Measurements from ENCODE around the gene SLC38A9.
"Not testable (repeated sequence)": the region's sequence is repeated elsewhere in the genome, so short reads cannot be mapped to it uniquely, and the experiment has no call there.

SLC38A9 gene

DNA sequence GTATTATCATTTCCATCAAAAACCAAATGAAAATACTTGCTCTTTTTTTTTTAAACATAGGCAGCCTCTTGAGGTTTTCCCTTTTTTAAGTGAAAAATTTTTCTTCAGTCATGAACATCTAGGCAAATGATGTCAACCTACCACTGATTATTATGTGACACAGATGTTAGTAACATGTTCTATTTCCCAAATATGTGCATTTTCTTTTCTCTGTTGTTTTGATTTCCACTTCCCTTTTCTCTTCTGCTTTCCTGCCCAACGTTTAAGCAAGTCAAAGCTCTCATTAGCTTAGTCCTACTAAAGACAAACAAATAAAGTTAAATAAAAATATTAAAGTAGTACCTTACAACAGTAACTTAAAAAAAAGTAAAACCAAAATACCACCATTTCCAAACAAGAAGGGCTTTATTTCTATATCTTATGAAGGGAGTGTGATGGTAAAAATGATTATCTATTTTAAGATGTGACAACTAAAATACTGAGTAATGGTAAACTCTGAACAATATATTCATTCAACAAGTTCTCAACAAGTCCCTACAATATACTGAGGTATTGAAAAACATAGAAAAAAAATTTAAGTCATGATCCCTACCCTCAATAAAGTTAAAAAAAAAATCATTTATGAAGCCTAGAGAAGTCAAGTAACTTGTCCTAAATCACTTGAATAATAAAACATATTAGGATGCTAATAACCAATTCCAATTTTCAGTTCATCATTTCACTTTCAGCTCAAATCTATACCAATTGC lies 9.4 kb downstream of the SLC38A9 start:
- no peak for DNase-seq

DNA sequence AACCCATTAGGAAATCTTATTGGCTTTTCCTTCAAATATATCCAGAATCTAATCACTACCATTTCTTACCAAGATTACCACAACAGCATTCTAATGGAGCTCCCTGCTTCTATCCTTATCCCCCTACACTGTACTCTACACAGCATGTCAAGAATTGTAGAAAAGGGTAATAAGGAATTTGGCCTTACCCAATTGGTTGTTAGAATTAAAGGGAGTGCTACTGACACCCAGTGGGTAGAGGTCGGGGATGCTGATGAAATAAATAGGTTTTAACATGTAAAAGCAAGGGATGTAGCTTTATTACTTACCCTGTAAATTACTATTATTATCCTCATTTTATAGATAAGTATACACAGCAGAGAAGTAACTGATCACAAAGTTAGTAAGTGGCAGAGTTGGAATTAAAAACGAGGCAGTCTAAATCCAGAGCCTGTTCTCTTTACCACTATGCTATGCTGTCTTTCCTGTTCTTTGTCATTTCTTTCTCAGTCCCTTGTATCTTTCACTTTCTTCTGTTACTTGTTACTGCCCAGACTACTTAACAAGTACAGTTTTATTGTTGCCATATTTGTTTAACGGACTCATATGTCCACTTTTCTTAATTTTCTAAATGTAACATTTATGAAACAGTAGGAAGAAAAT lies 10.5 kb downstream of the SLC38A9 start:
- no peak for DNase-seq

DNA sequence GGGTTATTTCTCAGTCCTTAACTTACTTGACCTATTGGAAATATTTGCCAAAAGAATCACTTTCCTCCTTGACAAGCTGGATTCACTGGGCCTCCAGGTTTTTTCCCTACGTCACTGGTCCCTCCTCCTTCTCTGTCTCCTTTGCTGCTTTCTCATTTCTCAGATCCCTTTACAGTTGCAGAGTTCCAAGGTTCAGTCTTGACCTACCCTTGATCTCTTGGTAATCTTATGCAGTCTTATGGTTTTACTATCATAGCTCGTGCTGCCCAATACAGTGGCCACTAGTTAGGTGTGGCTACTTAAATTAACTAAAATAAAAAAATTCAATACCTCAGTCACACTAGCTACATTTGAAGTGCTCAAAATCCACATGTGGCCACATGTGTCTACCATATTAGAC lies 11.4 kb downstream of the SLC38A9 start:
- DNase-seq, result no peak

- DNase-seq, result no peak
These were observed 13.0 kb downstream of the SLC38A9 start for GRCh38 chr5:55699041-55699688.

DNA sequence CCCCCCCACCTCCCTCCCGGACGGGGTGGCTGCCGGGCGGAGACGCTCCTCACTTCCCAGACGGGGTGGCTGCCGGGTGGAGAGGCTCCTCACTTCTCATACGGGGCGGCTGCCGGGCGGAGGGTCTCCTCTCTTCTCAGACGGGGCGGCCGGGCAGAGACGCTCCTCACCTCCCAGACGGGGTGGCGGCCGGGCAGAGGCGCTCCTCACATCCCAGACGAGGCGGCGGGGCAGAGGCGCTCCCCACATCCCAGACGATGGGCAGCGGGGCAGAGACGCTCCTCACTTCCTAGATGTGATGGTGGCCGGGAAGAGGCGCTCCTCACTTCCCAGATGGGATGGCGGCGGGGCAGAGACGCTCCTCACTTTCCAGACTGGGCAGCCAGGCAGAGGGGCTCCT lies 15.4 kb downstream of the SLC38A9 start:
- DNase-seq, result not testable (repeated sequence)

- peak; percentile 8 for DNase-seq
These were observed 17.8 kb downstream of the SLC38A9 start for GRCh38 chr5:55694152-55694830.

DNA sequence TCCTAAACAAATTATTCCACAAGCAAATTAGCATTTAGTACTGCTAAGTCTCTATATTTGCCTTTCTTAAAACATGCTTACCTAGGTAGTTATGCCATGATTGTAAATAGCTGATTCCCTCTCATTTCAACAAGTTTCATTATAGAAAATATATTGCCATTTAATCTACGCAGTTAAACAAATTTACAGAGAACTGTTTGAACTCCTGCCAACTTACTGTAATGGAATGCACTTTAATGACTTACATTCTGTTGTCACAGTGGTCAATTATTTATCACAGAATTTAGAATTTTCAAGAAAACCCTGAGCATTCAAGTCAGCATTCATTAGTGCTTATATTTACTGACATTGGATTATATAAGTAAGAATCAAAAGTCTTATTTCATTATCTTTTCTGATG lies 19.6 kb downstream of the SLC38A9 start:
- no peak for DNase-seq

- no peak for DNase-seq
These were observed 20.1 kb downstream of the SLC38A9 start for GRCh38 chr5:55692106-55692417.

DNA sequence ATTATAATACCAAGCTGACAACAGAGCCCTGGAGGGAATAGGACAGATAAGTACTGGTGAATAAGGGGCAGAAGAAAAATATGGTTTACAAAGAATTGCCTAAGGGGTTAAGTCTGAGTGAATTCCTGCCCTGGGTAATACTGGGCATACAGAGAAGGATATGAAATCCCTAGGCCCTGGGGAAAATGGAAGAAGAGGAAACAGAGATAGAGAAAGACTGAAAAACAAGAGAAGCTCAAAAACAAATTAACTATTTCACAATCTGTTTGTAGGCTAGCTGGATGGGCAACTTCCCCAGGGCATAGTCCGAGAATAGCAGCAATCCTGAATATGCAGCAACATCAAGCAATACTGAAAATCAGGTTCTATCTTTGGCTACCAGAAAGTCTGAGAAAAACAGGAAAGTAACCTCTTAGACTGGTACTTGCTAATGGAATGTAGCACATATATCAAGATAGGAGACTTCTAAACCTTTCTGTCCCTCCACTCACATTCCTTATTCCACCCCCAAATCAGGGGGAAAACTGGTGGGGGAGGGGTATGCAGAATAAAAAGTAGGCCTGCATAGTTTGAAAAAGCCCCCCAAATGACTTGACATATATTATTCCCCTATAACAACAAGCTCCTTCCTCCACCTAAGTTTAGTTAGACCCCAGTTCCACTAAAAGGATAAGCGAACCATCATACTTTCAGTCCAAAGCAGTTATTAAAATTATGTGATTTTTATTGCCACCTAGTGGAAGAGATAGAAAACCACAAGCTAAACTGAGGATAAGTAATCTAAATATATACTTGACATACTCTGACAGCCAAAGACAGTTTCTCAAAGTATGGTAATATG lies 20.6 kb downstream of the SLC38A9 start:
- peak; percentile 47 for DNase-seq

GRCh38 chr5:55682071-55682470 lies 30.1 kb downstream of the SLC38A9 start:
- DNase-seq, result no peak

DNA sequence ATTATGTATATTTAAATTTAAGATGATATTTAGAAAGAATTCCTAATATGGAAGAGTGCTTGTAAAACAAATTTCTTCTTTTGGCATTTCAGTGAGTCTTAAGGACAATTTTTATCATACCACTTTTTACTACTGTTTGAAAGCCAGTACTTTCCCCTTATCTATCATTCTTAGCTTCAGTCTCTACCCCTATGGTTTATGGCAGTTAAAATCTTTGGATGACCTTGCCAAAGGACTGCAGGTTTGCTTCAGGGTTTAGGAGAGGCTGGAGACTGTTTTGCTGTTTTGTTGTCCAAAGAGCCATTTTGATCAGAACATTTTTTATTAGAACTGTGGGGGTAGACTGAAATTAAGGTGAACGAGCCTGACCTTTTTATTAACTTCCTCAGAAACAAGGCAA lies 30.8 kb downstream of the SLC38A9 start:
- DNase-seq, result no peak

DNA sequence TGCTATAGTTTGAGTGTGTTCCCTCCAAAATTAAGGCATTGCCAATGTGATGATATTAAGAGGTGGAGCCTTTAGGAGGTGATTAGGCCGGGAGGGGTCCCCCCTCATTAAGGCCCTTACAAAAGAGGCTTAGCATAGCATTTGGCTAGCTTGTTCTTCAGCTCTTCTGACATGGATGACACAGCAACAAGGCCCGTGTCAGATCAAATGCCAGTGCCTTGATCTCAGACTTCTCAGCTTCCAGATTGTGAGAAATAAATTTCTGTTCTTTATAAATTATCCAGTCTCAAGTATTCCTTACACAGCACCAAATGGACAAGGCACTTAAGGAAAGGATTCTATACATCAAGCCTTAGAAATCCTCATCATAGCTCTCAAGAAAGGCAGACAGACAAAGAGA lies 31.8 kb downstream of the SLC38A9 start:
- no peak for DNase-seq

GRCh38 chr5:55679556-55679955 lies 32.6 kb downstream of the SLC38A9 start:
- no peak for DNase-seq

- DNase-seq, result no peak
These were observed 37.0 kb downstream of the SLC38A9 start for GRCh38 chr5:55675119-55675518.

DNA sequence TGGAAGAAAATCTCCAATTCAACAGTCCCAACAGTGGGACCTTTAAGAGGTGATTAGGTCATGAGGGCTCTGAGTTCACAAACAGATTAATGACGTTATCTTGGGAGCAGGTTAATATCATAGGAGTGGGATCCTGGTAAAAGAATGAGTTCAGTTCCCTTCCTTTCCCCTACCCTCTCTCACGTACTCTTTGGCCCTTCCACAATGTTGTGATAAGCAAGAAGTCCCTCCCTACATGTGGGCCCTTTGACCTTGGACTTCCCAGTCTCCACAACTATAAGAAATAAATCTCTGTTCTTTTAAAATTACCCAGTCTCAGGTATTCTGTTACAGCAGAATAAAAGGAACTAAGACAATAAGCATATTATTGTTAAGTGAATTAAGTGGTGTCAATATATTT lies 37.8 kb downstream of the SLC38A9 start:
- no peak for DNase-seq

GRCh38 chr5:55672477-55672911 lies 39.6 kb downstream of the SLC38A9 start:
- DNase-seq, result no peak

DNA sequence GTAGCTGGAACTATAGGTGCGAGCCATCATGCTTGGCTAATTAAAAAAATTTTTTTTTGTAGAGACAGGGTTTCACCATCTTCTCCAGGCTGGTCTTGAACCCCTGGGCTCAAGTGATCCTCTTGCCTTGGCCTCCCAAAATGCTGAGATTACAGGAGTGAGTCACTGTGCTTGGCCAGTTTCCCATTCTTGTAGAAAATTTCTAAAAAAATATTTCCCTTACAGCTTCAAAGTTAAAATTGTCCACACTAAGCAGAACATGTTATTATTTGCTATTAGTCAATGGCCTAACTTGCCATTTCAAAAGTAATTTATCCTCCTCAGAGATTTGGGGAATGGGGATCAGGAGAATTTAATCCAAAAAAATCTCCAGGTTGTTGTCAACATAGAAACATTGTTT lies 40.1 kb downstream of the SLC38A9 start:
- no peak for DNase-seq

GRCh38 chr5:55668356-55668755 lies 43.8 kb downstream of the SLC38A9 start:
- no peak for DNase-seq

DNA sequence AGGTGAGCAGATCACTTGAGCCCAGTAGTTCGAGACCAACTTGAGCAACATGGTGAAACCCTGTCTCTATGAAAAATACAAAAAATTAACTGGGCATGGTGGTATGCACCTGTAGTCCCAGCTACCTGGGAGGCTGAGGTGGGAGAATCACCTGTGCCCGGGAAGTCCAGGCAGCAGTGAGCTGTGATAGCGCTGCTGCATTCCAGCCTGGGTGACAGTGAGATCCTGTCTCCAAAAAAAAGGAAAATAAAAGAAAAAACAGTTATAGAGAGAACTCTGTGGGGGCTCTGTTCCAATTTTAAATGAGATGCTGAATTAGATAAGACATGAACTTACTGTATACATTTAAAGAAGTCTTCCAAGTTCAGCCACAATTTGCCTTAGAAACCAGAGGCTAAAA lies 44.2 kb downstream of the SLC38A9 start:
- DNase-seq, result no peak

GRCh38 chr5:55665065-55665464 lies 47.1 kb downstream of the SLC38A9 start:
- DNase-seq, result no peak

- no peak for DNase-seq
These were observed 54.7 kb downstream of the SLC38A9 start for GRCh38 chr5:55657443-55657842.

DNA sequence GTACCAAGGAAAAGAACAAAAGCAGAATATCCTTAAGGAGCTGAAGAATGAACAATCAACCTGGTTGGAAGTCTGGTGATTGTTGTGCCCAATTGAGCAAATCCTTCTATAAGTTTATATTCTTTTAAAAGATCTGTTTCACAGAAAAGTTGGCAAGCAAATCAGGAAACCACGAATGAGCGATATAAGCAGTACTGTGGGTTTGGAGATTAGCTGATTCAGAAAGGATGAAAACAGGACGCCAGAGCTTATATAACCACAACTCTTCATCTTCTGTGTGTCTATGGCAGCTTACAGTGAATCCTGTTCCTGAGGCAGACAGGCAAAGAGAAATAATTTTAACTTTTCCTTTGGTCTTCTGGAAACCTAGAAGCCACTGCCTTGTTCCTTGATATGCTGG lies 61.7 kb downstream of the SLC38A9 start:
- DNase-seq, result no peak

- no peak for DNase-seq
These were observed 62.2 kb downstream of the SLC38A9 start for GRCh38 chr5:55649963-55650362.

Data from NCI-H526 treated with DMSO at 0.1 percent for 48 hours (cell line).